Superior temporal gyrus (tissue), 1 donor: ENCODE measurements around the gene SPRR2E.
"Not testable (repeated sequence)": the region's sequence is repeated elsewhere in the genome, so short reads cannot be mapped to it uniquely, and the experiment has no call there.

ENCODE experiments used
- DNase-seq: peaks from one replicate; pipeline ENCODE4 v3.0.0-alpha.2; 2016; ENCODE audit errors: extremely low spot score

Gene SPRR2E

DNA sequence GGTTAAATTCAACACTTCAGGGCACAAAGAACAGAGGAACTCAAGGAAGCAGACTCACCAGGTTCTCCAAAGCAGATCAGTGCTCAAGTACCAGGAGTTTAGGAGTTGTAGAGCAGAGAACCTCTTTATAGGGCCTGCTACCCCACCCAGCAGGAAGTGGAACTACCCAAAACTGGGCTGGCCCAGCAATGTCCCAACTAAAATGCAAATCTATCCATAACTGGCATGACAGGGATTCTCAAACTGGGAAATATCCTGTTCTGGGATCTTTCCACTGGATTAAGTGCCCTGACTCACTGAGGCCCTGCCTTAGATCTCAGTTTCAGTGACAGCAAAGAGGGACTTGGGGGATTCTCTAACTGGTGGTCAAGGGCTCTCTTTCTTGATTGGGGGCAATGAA is at the start of gene SPRR2E:
SPRR2E (minus strand) TSS at position 101 of the 400 bp plus-strand sequence. CDS start 775 bp downstream, outside the sequence.
- DNase-seq: no peak

DNA sequence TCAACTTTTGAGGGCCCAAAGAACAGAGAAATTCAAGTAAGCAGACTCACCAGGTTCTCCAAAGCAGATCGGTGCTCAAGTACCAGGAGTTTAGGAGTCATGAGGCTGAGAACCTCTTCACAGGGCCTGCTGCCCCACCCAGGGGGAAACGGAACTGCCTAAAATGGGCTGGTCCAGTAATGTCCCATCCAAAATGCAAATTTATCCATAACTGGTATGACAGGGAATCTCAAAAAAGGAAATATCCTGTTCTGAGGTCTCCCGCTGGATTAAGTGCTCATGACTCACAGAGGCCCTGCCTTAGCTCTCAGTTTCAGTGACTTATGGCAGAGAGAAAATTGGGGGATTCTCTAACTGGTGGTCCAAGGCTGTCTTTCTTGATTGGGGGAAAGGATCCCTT is 47.1 kb upstream of the SPRR2E start:
- no peak for DNase-seq

DNA sequence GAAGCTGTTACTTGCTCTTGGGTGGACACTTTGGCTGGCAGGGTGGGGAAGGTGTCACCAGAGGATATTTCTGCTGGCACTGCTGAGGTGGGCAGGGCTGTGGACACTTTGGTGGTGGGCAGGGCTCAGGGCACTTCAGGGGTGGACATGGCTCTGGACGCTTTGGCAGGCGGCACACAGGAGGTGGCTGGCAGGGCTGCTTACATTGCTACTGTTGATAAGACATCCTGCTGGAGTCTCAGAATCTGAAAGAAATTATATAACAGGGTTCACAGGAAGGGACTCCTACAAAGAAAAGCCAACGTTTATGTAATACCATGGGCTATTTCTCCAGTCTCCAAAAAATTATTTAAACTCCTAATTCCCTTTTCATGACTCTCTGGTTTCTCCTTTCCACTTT is 46.2 kb upstream of the SPRR2E start:
- DNase-seq: no peak

DNA sequence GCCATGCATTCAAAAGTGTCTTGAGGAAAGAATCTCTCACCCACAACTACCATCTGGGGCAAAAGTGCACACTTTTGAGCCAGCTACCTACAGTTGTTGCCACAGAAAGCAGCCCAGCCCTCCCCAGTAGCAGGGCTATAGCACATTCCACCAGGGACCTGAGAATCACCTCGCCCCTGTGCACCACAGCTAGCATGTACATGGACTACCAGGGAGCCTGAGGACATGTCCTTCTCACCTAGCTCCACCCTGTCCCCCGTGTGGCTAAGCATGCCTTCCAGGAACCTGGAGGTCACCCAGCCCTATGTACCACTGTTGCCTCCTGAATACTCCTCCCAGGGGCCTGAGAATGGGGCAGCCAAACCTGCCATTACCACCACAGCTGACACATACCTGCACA is 39.4 kb upstream of the SPRR2E start:
- DNase-seq: no peak

DNA sequence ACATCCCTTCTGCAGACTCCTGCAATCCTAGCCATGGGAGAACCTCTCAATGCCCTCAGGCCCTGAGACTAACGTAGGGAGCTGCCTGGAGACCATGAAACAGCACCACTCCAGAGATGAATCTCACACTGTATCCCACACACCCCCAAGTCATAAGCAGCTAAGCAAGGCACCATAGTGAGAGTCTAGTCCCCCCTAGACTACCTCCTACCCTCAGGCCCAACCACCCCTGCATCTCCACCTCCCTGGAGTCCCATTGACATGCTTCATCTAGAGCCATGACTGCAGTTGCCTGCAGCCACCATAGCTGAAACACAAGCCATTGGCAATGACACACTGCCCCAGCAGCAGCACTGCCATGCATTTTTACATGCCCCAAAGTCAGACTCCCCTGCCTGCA is 38.9 kb upstream of the SPRR2E start:
- no peak for DNase-seq

DNA sequence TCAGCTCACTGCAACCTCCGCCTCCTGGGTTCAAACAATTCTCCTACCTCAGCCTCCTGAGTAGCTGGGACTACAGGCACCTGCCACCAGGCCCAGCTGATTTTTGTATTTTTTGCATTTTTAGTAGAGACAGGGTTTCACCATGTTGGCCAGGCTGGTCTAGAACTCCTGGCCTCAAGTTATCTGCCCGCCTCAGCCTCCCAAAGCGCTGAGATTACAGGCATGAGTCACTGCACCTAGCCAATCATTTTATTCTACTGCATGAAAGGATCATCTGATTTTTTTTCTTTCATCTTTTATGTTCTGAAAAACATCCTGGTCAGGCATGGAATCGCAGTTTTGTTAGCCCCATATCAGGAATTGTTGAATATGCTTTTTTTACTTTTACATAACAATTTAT is 34.4 kb upstream of the SPRR2E start:
- not testable (repeated sequence) for DNase-seq

DNA sequence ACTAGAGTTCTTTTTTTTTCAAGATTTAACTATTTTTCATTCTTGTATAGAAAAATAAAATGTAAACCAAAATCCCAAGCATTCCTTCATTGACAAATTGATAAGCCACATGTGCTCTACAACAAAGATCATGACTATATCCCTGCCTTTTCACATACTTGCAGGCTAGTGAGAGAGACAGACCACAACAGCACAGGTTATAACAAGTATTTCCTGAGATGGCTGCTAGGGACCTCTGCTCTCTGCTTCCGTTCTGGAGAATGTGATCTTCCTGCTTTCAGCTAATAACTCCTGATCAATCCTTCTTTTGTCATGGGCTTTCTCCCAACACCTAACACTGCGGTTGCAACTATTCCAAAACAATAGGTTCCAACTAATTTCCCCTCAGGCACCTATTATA is 33.0 kb upstream of the SPRR2E start:
- DNase-seq: no peak

DNA sequence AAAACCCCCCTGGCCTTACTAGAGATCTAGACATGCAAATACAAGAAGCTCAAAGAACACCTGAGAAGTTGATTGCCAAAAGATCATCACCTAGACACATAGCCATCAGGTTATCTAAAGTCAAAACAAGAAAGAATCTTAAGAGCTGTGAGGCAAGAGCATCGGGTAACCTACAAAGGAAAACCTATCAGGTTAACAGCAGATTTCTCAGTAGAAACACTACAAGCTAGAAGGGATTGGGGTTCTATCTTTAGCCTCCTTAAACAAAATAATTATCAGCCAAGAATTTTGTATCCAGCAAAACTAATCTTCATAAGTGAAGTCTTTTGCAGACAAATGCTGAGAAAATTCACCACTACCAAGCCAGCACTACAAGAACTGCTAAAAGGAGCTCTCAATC is 31.2 kb upstream of the SPRR2E start:
- DNase-seq: no peak

DNA sequence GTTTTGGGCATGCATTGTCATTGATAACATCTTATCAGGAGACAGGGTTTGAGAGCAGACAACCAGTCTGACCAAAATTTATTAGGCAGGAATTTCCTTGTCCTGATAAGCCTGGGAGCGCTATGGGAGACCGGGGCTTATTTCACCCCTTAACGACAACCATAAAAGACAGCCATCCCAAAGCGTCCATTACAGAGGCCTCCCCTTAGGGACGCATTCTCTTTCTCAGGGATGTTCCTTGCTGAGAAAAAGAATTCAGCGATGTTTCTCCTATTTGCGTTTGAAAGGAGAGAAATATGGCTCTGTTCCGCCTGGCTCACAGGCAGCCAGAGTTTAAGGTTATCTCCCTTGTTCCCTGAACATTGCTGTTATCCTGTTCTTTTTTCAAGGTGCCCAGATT is 29.5 kb upstream of the SPRR2E start:
- not testable (repeated sequence) for DNase-seq

DNA sequence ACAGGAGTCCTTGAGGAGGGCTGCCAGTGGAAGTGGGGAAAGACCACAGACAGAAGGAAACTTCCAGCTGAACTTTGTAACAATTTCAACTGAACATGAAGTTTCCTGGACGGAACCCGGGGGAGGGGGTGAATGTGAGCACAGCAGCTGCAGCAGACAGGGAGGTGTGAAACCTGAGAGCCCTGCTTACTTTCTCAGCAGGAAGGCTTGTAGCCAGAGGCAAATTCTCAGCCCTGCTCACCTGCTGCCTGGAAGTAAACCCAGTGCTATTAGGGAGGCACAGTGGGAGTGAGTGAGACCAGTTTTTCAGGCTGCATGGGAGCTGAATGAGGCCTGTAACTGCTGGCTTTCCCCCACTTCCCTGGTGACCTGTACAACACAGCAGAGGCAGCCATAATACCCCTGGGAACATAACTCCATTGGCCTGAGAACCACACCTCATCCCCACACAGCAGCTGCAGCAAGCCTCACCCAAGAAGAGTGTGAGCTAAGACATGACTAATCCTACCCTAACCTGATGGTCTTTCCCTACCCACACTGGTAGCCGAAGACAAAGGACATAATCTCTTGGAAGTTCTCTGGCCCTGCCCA is 28.6 kb upstream of the SPRR2E start:
- no peak for DNase-seq

DNA sequence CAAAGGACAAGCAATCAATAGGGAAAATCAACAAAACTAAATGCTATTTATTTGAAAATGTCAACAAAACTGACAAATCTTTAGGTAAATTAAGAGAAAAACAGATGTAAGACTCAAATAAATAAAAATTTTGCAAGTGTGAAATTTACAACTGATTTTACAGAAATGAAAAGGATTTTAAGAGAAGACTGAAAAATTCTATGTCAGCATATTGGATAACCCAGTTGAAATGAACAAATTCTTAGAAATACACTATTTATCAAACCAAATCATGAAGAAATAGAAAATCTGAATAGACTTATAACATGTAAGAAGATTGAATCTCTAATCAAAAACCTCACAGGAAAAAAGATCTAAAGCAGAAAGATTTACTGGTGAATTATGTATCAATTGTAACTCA is 26.6 kb upstream of the SPRR2E start:
- no peak for DNase-seq

DNA sequence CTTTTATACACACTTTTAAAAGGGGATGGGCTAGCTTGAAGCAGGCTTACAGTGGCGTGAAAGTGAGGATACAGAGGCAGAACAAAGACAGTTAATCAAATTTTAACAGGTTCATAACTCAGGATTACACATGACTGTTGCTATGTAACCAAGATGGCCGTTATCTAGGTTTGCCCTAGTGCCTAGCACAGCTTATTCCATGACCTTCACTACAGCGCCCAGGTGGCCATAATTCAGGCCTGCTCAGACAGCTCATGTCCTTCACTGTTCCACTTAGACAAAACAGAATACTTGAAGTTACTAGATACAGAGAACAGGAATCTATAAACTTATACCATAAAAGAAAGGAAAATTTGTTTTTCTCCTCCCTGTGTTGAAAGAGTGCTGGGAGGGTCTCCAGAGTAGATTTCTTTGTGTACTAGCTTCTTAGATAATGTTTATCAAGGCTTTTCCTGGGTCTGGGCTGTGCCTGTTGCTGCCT is 25.2 kb upstream of the SPRR2E start:
- no peak for DNase-seq

DNA sequence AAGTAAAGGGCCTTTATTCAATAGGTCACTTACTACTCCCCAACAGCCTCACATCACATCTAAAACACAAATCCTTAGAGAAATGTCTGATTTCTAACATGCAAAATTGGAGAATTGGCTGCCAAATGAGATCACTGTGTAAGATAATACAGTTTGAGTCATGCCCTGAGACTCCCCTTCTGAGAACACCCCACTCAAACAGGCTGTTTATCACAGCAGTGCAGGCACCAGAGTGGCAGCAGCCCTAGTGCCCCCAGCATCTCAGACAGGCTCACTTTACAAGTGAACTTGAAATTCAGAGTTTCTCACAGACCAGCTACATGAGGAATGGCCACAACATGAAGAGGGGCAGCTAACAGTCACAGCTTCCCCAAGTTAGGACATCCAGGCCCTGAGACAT is 20.9 kb upstream of the SPRR2E start:
- not testable (repeated sequence) for DNase-seq

DNA sequence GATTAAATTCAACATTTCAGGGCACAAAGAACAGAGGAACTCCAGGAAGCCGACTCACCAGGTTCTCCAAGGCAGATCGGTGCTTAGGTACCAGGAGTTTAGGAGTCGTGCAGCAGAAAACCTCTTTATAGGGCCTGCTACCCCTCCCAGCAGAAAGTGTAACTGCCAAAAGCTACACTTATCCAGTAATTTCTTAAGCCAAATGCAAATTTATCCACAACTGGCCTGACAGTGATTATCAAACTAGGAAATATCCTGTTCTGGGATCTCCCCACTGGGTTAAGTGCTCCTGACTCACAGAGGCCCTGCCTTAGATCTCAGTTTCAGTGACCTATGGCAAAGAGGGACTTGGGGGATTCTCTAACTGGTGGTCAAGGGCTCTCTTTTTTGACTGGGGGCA is 19.1 kb upstream of the SPRR2E start, which contains the start of gene SPRR2F:
SPRR2F (minus strand) TSS at position 101 of the 400 bp plus-strand sequence. CDS start 783 bp downstream, outside the sequence.
- no peak for DNase-seq

DNA sequence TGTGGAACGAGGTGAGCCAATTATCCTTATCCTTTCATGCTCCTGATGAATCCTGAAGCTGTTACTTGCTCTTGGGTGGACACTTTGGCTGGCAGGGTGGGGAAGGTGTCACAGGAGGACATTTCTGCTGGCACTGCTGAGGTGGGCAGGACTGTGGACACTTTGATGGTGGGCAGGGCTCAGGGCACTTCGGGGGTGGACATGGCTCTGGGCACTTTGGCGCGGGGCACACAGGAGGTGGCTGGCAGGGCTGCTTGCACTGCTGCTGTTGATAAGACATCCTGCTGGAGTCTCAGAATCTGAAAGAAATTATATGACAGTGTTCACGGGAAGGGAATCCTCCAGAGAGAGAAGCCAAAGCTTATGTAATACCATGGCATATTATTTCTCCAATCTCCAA is 18.1 kb upstream of the SPRR2E start:
- not testable (repeated sequence) for DNase-seq

DNA sequence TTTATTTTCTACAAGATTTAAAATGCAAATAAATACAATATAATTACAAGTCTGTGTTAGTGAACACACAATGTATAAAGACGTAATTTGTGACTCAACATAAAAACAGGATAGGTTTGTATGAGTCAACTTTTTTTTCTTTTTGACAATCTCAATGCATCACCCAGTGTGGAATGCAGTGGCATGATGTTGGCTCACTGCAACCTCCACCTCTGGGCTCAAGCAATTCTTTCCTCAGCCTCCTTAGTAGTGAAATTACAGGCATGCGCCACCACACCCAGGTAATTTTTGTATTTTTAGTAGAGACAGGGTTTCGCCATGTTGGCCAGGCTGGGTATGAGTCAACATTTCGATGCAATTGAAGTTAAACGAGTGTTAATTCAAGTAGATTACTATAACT is 5.9 kb upstream of the SPRR2E start:
- DNase-seq: no peak

DNA sequence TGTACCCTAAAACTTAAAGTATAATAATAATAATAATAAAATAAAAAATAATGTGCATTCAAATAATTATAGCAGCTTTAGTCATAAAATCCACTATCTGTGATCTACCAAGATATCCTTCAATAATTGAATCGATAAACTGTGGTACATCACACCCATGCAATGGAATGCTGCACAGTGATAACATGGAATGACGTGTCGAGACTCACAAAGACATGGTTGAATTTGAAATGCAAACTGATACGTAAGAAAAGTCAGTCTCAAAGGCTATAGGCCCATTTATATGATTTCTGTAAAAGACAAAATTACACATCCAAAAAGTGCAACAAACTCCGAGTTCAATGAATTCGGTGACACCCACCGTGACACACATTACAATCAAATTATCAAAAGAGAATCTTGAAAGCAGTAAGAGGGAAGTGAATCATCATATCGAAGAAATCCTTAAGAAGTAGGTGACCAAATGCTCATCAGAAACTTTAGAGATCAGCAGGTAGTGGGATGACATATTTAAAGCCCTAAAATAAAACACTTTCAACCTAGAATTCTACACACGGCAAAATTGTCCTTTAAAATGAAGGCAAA is 5.2 kb upstream of the SPRR2E start:
- no peak for DNase-seq

DNA sequence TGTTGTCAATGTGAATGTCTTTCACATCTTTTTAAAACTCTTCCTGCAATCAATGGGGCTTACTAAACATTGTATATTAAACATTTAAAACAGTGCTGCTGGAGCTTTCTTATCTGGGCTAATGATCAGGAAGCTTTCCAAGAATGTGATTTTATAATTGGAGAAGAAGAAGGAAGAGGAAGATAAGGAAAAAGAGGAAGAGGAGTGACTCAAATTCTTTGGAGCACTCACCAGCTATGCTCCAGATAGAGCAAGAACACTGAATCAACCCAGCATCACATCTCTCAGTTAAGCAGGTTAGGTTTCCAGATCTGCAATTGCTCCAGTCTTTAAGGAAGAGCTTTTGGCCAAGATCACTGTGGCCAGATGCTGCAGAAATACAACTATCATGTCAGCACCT is 1.4 kb upstream of the SPRR2E start:
- DNase-seq: no peak

DNA sequence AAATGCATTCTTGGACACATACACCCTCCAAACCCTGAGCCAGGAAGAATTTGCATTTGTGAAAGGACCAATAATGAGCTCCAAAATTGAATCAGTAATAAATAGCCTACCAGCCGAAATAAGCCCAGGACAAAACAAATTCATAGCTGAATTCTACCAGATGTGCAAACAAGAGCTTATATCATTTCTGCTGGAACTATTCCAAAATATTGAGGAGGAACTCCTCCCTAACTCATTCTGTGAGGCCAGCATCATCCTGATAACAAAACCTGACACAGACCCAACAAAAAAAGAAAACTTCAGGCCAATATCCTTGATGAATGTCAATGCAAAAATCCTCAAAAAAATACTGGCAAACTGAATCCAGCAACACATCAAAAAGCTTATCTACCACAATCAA is 6.7 kb downstream of the SPRR2E start:
- DNase-seq: no peak

DNA sequence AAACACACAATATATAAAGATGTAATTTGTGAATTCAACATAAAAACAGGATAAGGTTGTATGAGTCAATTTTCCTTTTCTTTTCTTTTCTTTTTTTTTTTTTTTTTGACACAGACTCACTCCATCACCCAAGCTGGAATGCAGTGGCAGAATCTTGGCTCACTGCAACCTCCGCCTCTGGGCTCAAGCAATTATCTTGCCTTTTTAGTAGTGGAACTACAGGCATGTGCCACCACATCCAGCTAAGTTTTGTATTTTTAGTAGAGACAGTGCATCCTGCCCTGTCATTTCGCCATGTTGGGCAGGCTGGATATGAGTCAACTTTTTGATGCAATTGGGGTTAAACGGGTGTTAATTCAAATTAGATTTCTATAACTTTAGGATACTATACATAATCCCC is 12.6 kb downstream of the SPRR2E start:
- no peak for DNase-seq

DNA sequence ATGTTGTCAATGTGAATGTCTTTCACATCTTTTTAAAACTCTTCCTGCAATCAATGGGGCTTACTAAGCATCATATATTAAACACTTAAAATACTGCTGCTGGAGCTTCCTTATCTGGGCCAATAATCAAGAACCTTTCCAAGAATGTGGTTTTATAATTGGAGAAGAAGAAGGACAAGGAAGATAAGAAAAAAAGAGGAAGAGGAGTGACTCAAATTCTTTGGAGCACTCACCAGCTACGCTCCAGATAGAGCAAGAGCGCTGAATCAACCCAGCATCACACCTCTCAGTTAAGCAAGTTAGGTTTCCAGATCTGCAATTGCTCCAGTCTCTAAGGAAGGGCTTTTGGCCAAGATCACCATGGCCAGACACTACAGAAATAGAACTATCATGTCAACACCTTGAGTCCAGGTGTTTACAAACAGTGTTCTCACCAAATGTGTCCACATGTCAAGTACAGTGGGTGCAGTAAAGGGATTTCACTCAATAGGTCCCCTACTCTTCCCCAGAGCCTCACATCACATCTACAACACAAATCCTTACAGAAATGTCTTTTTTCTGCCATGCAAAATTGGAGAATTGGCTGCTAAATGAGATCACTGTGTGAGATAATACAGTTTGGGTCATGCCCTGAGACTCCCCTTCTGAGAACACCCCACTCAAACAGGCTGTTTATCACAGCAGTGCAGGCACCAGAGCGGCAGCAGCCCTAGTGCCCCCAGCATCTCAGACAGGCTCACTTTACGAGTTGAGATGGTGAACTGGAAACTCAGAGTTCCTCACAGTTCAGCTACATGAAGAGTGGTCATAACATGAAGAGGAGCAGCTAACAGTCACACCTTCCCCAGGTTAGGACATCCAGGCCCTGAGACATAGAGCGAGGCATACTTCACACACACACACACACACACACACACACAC is 21.3 kb downstream of the SPRR2E start:
- no peak for DNase-seq

DNA sequence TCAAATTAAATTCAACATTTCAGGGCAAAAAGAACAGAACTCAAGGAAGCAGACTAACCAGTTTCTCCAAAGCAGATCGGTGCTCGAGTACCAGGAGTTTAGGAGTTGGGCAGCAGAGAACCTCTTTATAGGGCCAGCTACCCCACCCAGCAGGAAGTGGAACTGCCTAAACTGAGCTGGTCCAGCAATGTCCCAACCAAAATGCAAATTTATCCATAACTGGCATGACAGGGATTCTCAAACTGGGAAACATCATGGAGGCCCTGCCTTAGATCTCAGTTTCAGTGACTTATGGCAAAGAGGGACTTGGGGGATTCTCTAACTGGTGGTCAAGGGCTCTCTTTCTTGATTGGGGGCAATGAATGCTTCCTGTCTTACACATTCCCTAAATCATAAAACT is 22.8 kb downstream of the SPRR2E start, which contains the start of gene SPRR2B:
SPRR2B (minus strand) TSS at position 101 of the 400 bp plus-strand sequence. CDS start 772 bp downstream, outside the sequence.
- DNase-seq: no peak

DNA sequence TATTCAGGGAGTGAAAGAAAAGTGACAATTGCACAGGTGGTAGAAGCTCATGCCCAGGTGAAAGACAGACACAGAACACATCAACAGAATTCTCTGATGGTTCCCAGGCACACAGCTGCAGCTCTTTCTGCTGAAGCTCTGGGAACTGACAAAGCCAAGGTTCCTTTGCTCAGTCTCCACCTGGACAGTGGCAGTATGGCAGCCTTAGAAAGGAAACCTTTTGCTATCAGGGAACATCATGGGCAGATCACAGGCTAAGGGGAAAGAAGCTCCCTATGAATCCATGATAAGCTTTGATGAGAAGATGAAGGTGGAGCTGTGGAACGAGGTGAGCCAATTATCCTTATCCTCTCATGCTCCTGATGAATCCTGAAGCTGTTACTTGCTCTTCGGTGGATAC is 24.1 kb downstream of the SPRR2E start:
- DNase-seq: no peak
